SW 1271 (cell line): ENCODE data around the gene PMVK.

Experiments
- DNase-seq, 2 experiments: peaks; one replicate each; lab custom pipeline; 2025; lab: John Stamatoyannopoulos, UW

PMVK gene

DNA sequence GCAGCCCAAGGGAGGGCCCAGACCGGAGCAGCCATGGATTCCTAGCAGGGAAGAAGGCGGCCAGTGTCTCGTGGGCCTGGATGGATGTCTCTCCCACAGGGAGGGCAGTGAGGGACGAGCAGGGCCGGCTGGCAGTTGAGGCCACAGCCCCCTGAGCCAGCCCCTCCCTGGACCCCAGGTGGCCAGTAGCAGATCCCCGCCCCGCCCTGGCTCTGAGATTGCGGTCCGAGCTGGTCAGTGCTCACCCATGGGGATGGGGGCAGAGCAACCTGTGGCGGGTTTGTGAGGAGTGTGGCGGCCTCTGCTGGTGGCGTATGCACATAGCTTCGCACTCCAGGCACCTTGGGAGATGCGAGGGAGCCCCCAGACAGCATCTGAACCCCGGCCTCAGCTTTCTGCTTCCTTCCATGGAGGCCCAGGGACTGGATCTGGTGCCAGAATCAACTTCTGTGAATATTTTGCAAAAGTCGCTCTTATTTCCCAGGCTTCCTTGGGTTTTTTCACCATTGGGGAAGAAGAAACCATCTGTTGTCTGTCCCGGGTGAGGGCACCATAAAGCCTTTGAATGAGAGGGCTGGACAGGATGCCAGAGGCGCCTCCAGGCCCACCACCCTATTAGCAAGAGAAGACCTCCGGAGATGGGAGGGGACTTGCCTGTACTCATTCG lies 58.0 kb downstream of the PMVK start:
- peak in 1 of 2 experiments; percentile 38 for DNase-seq

DNA sequence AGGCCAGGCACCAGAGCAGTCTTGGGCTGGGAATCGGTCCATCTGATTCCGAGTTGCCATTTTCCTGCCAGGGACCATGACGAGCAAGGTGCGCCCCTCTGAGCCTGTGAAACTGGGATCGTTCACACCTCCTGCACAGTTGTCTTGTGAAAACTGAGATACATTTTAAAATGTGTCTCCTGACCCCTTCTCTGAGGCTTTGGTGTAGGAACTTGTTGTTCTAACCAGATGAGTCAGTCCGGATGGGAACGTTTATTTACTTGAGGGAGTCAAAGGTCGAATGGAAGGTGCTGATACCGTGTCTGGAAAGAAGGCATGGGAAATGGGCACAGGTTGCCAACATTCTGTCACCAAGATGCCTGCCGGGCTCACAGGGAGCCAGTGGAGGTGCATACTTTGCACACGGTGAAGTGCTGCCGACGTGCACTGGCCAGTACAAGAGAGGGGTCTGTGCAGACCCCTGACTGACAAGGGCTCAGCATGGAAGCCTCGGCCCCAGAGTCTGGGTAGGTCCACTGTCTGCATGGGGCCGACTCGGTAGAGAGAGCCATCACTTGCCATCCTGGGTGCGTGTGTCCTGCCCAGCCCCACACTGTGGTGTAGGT lies 59.0 kb downstream of the PMVK start:
- no peak for DNase-seq

DNA sequence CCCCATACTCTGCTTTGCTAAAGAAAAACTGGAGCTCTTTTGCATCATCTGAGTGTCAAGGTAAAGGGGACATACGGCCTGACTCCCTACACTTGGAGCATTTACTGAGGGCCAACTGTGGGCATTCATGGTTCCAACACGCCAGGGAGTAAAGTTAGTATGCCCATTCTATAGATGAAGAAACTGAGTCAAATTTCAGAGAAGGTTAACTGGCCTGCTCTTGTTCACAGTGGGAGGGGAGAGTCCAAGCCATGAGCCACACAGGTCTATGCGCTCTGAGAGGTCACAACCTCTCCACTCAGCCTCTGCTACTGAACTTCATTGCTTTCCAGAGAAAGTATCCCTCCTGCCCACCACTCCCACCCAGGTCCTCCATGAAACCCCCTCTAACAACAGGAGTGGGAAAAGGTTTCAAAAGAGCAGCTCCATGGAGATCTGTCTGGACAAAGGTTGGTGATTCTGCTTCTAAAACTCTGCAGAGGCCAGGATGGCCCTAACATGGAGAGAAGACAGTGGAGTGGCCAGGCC lies 59.6 kb downstream of the PMVK start:
- DNase-seq = no peak
